Subcutaneous adipose tissue (tissue), 4 donors: Measurements from ENCODE around the gene HUS1. TPM values are rescaled to one million over a fixed set of nuclear protein-coding genes. Genes with fewer than 3 reads are reported as not detected.

Source experiments
- total RNA-seq, 4 donors: library from RNA; depleted of rRNA; stranded (reverse); fragments of >200 nt; gene quantifications; one replicate each; pipeline ENCODE4 v1.1.0, GENCODE V29; 2016
- TF ChIP-seq, protein P1 (sequence below): fragments of 450-650 bp; IDR thresholded peaks from one replicate; pipeline ENCODE4 v1.5.1; 2016; ENCODE audit warnings: low read depth, mild to moderate bottlenecking, control low read depth, antibody characterized with exemption, moderate library complexity

The HUS1 gene
- total RNA-seq, 4 donors from 2014 or later, result 51.5 to 54.7 (median 53.1) TPM

DNA sequence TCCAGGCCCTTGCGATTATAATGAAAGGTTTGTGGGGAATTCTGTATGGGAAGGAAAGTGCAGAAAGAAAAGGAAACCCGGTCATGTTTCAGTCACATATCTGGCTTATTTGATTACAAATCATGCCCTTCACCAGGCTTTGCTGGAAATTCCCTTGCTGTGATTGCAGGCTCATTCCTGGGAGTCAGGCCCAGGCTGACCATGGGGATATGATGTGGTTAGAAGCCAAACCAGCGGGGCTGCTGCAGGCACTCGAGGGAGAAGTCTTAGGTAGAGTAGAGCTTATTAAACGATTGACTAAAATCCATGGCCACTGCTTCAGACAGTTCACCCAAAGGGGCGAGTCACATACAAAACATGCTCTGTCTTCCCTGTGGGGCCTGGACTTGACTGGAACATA lies 47.4 kb downstream of the HUS1 start:
- TF ChIP-seq, protein P1, sequence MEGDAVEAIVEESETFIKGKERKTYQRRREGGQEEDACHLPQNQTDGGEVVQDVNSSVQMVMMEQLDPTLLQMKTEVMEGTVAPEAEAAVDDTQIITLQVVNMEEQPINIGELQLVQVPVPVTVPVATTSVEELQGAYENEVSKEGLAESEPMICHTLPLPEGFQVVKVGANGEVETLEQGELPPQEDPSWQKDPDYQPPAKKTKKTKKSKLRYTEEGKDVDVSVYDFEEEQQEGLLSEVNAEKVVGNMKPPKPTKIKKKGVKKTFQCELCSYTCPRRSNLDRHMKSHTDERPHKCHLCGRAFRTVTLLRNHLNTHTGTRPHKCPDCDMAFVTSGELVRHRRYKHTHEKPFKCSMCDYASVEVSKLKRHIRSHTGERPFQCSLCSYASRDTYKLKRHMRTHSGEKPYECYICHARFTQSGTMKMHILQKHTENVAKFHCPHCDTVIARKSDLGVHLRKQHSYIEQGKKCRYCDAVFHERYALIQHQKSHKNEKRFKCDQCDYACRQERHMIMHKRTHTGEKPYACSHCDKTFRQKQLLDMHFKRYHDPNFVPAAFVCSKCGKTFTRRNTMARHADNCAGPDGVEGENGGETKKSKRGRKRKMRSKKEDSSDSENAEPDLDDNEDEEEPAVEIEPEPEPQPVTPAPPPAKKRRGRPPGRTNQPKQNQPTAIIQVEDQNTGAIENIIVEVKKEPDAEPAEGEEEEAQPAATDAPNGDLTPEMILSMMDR, result no peak

DNA sequence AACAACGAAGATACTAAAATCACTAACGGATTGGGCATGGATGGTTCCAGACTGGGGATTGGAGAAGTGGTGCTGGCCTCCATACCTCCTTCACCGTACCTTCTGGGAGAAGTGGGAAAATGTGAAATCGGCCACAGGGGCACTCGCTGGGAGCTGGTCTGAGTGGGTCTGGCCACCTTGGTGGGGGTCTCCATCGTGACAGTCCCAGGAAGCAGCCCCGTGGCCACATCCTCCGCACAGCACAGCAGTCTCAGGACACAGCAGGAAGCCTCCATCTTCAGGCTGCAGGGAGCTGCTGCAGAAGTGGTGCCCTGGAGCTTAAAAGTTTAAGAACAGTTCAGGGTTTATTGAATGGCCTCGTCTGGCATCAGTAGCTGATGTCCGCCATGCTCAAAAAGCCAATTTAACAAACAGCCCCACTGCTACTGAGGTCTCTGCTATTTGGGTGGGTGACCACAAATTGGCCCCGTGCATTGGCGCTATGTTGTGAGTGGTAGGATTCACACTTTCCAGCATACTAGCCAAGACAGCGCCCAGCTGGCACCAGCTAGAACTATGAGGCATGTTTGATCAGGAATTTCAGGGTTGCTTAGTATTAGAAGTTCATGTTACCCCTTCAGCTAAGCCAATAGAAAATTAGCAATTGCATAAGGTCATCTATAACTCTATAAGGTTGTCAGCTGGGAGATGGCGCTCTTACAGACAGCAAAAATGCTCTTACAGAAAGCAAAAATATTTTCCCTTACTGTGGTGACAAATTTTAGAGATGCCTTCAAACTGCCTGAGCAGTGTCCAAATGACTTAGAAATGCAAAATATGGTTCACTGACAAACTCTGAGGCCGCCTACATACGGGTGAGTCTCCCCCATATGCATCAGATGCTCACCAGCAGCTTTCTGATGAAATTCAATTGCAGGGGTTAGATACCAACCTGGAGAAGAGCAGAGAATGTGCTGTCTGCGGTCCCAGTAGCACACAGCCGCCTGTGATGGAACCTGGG lies 48.1 kb downstream of the HUS1 start:
- TF ChIP-seq, protein P1, result no peak

DNA sequence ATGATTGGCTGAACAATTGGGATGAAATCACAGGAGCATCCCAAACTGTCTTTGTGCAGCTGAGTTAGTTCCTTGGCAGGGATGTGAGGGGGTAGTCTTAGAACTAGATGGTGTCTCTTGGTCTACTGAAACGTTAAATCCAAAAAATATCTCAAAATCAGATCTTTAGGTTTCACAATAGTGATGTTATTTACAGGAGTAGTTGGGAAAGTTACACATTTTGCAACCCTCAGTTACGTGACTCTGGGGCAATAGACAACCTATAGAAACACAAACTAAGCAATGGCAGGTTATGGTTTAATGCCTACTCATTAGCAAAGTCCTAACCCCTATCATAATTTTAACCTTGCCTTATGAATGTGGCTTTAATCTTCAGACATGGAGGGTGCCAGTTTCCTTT lies 55.1 kb downstream of the HUS1 start:
- TF ChIP-seq, protein P1, result no peak

DNA sequence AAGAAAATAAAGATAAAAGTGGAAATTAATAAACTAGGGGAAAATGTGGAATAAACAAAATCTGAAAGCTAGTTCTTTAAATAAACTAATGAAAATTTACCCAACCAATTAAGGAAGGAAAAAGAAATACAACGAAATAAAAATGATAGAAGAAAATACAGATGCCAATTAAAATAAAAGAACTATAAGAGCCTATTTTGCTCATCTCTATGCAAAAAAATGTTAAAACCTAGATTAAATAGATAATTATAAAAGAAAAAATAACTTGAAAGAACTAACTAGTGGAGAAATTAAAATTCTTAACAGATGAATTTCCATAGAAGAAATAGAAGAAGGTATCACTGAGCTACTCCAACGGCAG lies 63.8 kb downstream of the HUS1 start:
- TF ChIP-seq, protein P1, result no peak

DNA sequence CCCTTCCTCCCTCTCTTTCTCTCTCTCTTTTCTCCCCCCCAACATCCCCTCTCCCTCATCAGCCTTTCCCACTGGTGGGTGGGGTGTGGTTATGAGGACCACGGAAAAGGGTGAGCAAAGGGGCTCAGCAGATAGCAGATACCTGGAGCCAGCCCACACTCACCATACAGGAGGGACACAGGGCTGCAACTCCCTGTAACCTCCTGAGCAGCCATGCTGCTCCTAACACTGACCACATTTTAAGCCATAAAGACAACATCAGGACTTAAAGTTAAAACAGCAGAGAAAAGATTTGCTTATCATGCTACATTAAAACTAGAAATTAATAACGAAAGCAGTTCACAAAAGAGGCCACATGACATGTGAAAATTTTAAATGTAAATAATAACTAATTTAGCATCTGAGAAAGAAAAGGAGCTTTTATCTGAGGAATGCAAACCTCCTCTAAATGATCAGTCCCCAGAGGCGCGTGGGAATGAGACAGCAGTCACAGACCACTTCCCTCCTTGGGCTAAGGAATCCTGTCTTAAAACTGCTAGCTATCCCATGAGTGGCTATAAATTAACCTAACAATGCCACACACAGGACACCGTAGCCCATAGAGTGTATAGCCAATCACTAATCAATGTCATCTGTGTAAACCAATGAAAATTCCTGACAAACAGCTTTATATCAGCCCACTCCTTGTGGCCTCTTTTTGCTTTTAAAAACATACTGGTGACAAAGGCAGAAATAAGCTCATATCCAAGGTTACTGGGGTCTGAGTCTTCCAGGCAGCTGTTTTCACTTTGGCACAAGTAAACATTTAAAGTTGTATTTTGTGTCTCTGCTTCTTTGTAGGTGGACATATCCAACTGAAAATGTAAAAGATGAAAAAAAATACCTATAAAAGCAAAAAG lies 64.4 kb downstream of the HUS1 start:
- TF ChIP-seq, protein P1, result no peak

Other genes with a start within 250 kb of the HUS1 start
- 1 to 10 TPM in 1 of 4 donors, under 1 TPM in 3; 0.44 to 1.1 (median 0.75) TPM for gene PKD1L1, start 31.1 kb downstream of the HUS1 start, total RNA-seq
- not detected for gene SUN3, start 49.5 kb upstream of the HUS1 start, total RNA-seq
- under 1 TPM in 1 of 4 donors, not detected in 3; 0.22 TPM for gene C7orf57, start 55.9 kb upstream of the HUS1 start, total RNA-seq
- 10 to 100 TPM; 11.6 to 50.5 (median 27.3) TPM for gene UPP1, start 109.7 kb upstream of the HUS1 start, total RNA-seq
- under 1 TPM in 2 of 4 donors, not detected in 2; 0.19 to 0.33 TPM for gene ABCA13, start 191.8 kb upstream of the HUS1 start, total RNA-seq